ENCODE data around the gene CATSPERD.

CATSPERD gene

GRCh38 chr19:5827342-5827890 is 107.0 kb downstream of the CATSPERD start:
- no peak for DNase-seq (ENCODE audit: low read depth in 2 of 2)

- DNase-seq (ENCODE audit: low read depth in 2 of 2), result peak; percentile 84 to 92
These were observed 107.6 kb downstream of the CATSPERD start for GRCh38 chr19:5827891-5828660.

Measured in stimulated activated CD8-positive, alpha-beta memory T cell treated with anti-CD3 and anti-CD28 coated beads, Interleukin-2, amount 100 ng/mL, for 1 hour (primary cell).